Smooth muscle cell (in vitro differentiated cells): ENCODE measurements around the gene SRMS. TPM values are rescaled to one million over a fixed set of nuclear protein-coding genes. Genes with fewer than 3 reads are reported as not detected.

Source experiments
- DNase-seq: peaks from one replicate; lab custom pipeline; 2025; ENCODE audit not compliant: unreplicated experiment; lab: John Stamatoyannopoulos, UW
- H2AFZ ChIP-seq: fragments of 200-600 bp; sonication (generic); 2 replicates; pipeline ENCODE4 v1.6.0; 2016; ENCODE audit warnings: antibody characterized with exemption, low read depth, mild to moderate bottlenecking
- H3F3A ChIP-seq: fragments of 200-600 bp; sonication (generic); 2 replicates; pipeline ENCODE4 v1.6.0; 2017; ENCODE audit warnings: antibody characterized with exemption, low read depth
- H3K27ac ChIP-seq: fragments of 200-600 bp; sonication (generic); 2 replicates; pipeline ENCODE4 v1.5.1; 2016; ENCODE audit warnings: low read depth, mild to moderate bottlenecking
- H3K27me3 ChIP-seq: fragments of 200-600 bp; sonication (generic); 2 replicates; pipeline ENCODE4 v1.6.1; 2016; ENCODE audit warnings: low read depth, mild to moderate bottlenecking
- H3K36me3 ChIP-seq: fragments of 200-600 bp; sonication (generic); 2 replicates; pipeline ENCODE4 v1.5.1; 2016; ENCODE audit warnings: low read depth
- H3K4me1 ChIP-seq: fragments of 200-600 bp; sonication (generic); 2 replicates; pipeline ENCODE4 v1.5.1; 2016; ENCODE audit warnings: low read depth
- H3K4me2 ChIP-seq: fragments of 200-600 bp; sonication (generic); 2 replicates; pipeline ENCODE4 v1.6.0; 2016; ENCODE audit warnings: mild to moderate bottlenecking
- H3K4me3 ChIP-seq: fragments of 200-600 bp; sonication (generic); 2 replicates; pipeline ENCODE4 v1.5.1; 2016; ENCODE audit warnings: mild to moderate bottlenecking
- H3K79me2 ChIP-seq: fragments of 200-600 bp; sonication (generic); 2 replicates; pipeline ENCODE4 v1.6.0; 2016; ENCODE audit warnings: low read depth, mild to moderate bottlenecking
- H3K9ac ChIP-seq: fragments of 200-600 bp; sonication (generic); 2 replicates; pipeline ENCODE4 v1.6.0; 2016; ENCODE audit warnings: low read depth
- H3K9me3 ChIP-seq: fragments of 200-600 bp; sonication (generic); replicated peaks from 2 replicates; pipeline ENCODE4 v1.5.1; 2016; ENCODE audit warnings: low read depth
- H4K20me1 ChIP-seq: fragments of 200-600 bp; sonication (generic); 2 replicates; pipeline ENCODE4 v1.6.0; 2016; ENCODE audit warnings: low read depth
- CTCF ChIP-seq: fragments of 200-600 bp; sonication (generic); IDR thresholded peaks from 2 replicates; pipeline ENCODE4 v1.5.1; 2017; ENCODE audit warnings: borderline replicate concordance, mild to moderate bottlenecking, antibody characterized with exemption; ENCODE audit not compliant: insufficient read depth, poor library complexity, severe bottlenecking
- WGBS: methylation state at CpG from one replicate; pipeline ENCODE4 v1.1.7; 2016; ENCODE audit warnings: low lambda C conversion rate; 5-methylcytosine and 5-hydroxymethylcytosine counted together
- polyA plus RNA-seq: library from polyadenylated mRNA; unstranded; fragments of >200 nt; fragmentation: Nextera tagmentation; extraction: Ambion mirVana; gene quantifications from 2 replicates; pipeline ENCODE4 v1.2.1, GENCODE V29; 2016
- total RNA-seq: library from RNA; depleted of rRNA; stranded (reverse); fragments of >200 nt; gene quantifications from 2 replicates; pipeline ENCODE4 v1.2.3, GENCODE V29; 2014

SRMS gene
- total and polyA plus RNA-seq, 2 experiments from 2014 or later, result not detected

GRCh38 chr20:63570281-63571086 is 22.9 kb upstream of the SRMS start:
- Histone ChIP-seq H3K36me3 (no peaks in the 10 kb centered on the region), H3K9me3 (no peaks in the 10 kb centered on the region), H3K4me2 (no peak overlapping the region), H3K9ac (no peak overlapping the region), H4K20me1 (no peaks in the 10 kb centered on the region), H3K27me3 (no peaks in the 10 kb centered on the region), H3K79me2 (no peaks in the 10 kb centered on the region), H3F3A (no peaks in the 10 kb centered on the region), H3K4me1 (peaks cover 4% of the 10 kb centered on the region), H3K27ac (no peak overlapping the region), H2AFZ (no peak overlapping the region), H3K4me3 (no peak overlapping the region)
- 96% methylated on average over 19 of the region's 28 CpGs for WGBS
- DNase-seq, result no peak
- TF ChIP-seq CTCF, result no peak

- H3K27ac ChIP-seq, result no peak overlapping the region
- no peaks in the 10 kb centered on the region for H3K27me3 ChIP-seq
- no peaks in the 10 kb centered on the region for H3F3A ChIP-seq
- no peaks in the 10 kb centered on the region for H4K20me1 ChIP-seq
- TF ChIP-seq CTCF, result no peak
- no peaks in the 10 kb centered on the region for H3K36me3 ChIP-seq
- no peak overlapping the region for H3K9ac ChIP-seq
- H3K9me3 ChIP-seq, result no peaks in the 10 kb centered on the region
- H3K4me1 ChIP-seq, result peaks cover 4% of the 10 kb centered on the region
- no peak overlapping the region for H3K4me2 ChIP-seq
- WGBS, result 95% methylated on average over 43 of the region's 46 CpGs
- DNase-seq, result no peak
- H2AFZ ChIP-seq, result no peak overlapping the region
- H3K79me2 ChIP-seq, result no peaks in the 10 kb centered on the region
- H3K4me3 ChIP-seq, result no peak overlapping the region
Observed at GRCh38 chr20:63568986-63569949, 21.7 kb upstream of the SRMS start.

GRCh38 chr20:63568170-63568981 is 20.8 kb upstream of the SRMS start:
- no peak overlapping the region for H3K9ac ChIP-seq

More at GRCh38 chr20:63568170-63568981, 20.8 kb upstream of the SRMS start:
- Histone ChIP-seq H3K9me3 (no peaks in the 10 kb centered on the region), H3F3A (no peaks in the 10 kb centered on the region), H4K20me1 (no peaks in the 10 kb centered on the region), H3K4me3 (no peak overlapping the region), H3K79me2 (no peaks in the 10 kb centered on the region), H3K27ac (no peak overlapping the region), H3K36me3 (no peaks in the 10 kb centered on the region), H3K4me2 (no peak overlapping the region), H3K4me1 (peaks cover 2% of the 10 kb centered on the region), H3K27me3 (no peaks in the 10 kb centered on the region), H2AFZ (no peak overlapping the region)
- no peak for DNase-seq
- WGBS, result 97% methylated on average over 39 of the region's 43 CpGs
- TF ChIP-seq CTCF, result no peak
